Mesodermal cell (in vitro differentiated cells): ENCODE results near the gene LIN7C.
"Not testable (repeated sequence)": the region's sequence is repeated elsewhere in the genome, so short reads cannot be mapped to it uniquely, and the experiment has no call there.

ENCODE experiments used
- H3K27ac ChIP-seq: 2 replicates; pipeline ENCODE4 v1.7.0; 2013; ENCODE audit warnings: mild to moderate bottlenecking, low read depth, low read length, moderate library complexity; ENCODE audit not compliant: severe bottlenecking
- H3K36me3 ChIP-seq: 2 replicates; pipeline ENCODE4 v1.7.1; 2013; ENCODE audit warnings: mild to moderate bottlenecking, low read length, moderate library complexity; ENCODE audit not compliant: control insufficient read depth, insufficient read depth
- H3K4me1 ChIP-seq: one replicate; pipeline ENCODE4 v1.7.1; 2013; ENCODE audit warnings: mild to moderate bottlenecking, low read length; ENCODE audit not compliant: insufficient read depth, control insufficient read depth, poor library complexity, severe bottlenecking
- H3K4me3 ChIP-seq: 2 replicates; pipeline ENCODE4 v1.7.0; 2013; ENCODE audit warnings: low read length, control low read depth, mild to moderate bottlenecking; ENCODE audit not compliant: insufficient read depth, poor library complexity, severe bottlenecking; ENCODE audit errors: extremely low read depth
- H3K9me3 ChIP-seq: 2 replicates; pipeline ENCODE4 v1.7.1; 2013; ENCODE audit warnings: mild to moderate bottlenecking, low read length, moderate library complexity; ENCODE audit not compliant: control insufficient read depth
- WGBS, 2 experiments: methylation state at CpG; one replicate each; pipeline ENCODE4 v1.1.5; 2013; ENCODE audit warnings: missing lambda C conversion rate in 2 of 2; ENCODE audit not compliant: insufficient coverage in 2 of 2; 5-methylcytosine and 5-hydroxymethylcytosine counted together

LIN7C gene

DNA sequence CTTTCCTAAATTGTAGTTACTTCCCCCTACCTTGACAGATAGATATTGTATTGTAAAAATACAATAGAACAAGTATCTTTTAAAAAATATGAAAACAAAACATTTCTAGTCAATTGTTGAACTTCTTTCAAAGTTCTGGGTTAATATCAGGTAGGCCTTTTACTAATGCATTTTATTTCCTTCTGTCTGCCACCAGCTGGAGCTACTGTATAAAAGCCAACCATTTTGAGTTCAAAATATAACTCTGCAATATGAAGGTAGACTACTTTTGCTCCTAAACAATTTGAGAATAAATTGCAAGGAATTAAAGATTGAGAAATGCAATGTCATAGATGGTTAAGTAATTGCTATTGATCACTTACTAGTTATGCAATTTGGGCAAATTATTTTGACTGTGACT is 22.1 kb upstream of the LIN7C start:
- H3K4me1 ChIP-seq: no peaks in the 10 kb centered on the region
- H3K27ac ChIP-seq: no peak overlapping the region
- H3K9me3 ChIP-seq: no peaks in the 10 kb centered on the region
- no peaks in the 10 kb centered on the region for H3K36me3 ChIP-seq
- H3K4me3 ChIP-seq: no peak overlapping the region

DNA sequence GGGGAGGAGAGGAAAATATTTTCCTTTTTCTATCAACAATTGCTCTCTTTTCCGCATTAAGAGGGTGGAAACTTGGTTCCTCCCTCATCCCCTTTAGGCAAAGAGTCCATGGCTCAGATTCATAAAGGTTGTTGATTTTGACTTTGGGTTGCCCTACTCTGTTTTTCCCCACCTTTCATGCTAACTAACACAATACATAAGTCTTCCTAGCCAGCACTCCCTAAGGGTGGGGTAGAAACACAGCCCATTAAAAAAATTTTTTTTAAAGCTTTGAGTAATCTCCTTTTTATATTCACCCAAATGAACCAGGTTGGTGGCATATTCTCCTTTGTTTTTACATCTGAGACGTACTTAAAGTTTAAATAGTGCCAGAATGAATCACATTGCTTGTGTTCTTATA is 20.0 kb upstream of the LIN7C start:
- H3K36me3 ChIP-seq: no peaks in the 10 kb centered on the region
- H3K9me3 ChIP-seq: no peaks in the 10 kb centered on the region
- 67% methylated on average over 1 of the region's 2 CpGs; no CpG with 5 or more reads in 1 of the 2 experiments for WGBS, 2 experiments
- H3K27ac ChIP-seq: no peak overlapping the region
- peaks cover under 1% of the 10 kb centered on the region for H3K4me1 ChIP-seq
- H3K4me3 ChIP-seq: no peak overlapping the region

DNA sequence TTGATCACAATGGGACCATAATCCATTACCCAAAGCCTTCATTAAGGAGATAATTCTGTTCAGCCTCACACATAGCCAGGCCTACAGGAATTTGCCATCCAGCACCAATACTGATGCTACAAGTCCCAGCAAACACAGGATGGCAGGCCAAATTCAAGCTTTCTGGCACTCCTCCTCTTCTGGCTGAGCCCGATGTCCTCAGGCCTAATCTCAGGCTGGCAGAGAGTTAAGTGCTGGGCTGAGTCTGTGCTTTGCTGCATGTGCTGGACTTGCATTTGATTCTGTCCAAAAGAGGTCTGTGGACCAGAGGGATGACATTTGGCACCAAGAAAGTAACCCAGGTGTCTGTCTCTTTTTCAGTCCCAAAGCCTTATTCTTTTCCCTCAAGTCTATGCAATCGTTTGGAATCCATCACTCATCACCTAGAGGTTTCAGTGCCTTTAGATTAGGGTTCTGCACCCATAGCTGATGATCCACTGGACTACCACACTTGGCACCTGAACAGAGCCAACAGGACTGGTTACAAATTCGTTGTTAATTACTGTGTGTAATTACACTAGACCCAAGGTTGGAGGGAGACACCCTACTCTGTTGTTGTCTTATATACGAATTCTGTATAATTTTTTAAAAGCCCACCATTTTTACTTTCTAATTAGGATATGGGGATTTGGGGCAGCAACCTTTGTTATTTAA is 19.4 kb upstream of the LIN7C start:
- Histone ChIP-seq H3K36me3 (no peaks in the 10 kb centered on the region), H3K27ac (no peak overlapping the region), H3K4me1 (peaks cover 6% of the 10 kb centered on the region), H3K4me3 (no peak overlapping the region), H3K9me3 (no peaks in the 10 kb centered on the region)
- 87 to 88% methylated on average over 1 to 2 of the region's 4 CpGs for WGBS, 2 experiments

DNA sequence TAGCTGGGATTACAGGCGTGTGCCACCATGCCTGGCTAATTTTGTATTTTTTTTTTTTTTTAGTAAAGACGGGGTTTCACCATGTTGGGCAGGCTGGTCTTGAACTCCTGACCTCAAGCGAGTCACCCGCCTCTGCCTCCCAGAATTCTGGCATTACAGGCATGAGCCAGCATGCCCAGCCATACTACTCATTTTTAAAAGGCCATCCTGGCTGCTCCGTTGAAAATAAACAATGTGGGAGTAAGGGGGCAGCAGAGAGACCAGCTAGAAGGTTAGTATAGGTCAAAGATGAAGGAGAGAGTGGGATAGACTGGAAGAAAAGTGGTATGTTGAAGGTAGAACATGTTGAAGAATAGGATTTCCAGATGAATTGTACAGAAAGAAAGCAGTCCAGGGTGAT is 17.6 kb upstream of the LIN7C start:
- Histone ChIP-seq H3K27ac (no peak overlapping the region), H3K9me3 (no peaks in the 10 kb centered on the region), H3K36me3 (no peaks in the 10 kb centered on the region), H3K4me3 (no peak overlapping the region), H3K4me1 (peaks cover 6% of the 10 kb centered on the region)
- WGBS, 2 experiments: 20 to 100% methylated on average over 1 of the region's 5 CpGs

DNA sequence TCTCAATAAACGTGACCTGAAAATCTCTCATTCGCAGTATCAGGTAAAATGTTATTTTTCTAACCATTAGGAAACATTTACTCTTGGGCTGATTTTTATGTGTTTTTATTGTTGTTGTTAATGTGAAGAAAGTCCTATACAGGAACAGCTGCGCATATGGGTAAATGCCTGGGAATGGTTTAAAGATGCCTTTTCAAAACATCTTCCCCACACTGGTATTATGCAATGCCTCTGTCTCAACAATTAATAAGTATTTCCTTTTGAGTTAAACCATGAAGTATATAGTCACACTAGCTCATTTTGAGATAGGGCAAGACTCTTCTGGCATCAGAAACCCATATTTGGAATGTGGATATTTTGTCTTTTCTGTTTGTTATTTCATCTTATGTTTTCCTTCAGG is 13.7 kb upstream of the LIN7C start:
- H3K9me3 ChIP-seq: no peaks in the 10 kb centered on the region
- H3K4me3 ChIP-seq: no peak overlapping the region
- WGBS, 2 experiments: 100% methylated on average over 1 of the region's 3 CpGs; no CpG with 5 or more reads in 1 of the 2 experiments
- H3K36me3 ChIP-seq: no peaks in the 10 kb centered on the region
- H3K4me1 ChIP-seq: peaks cover 6% of the 10 kb centered on the region
- H3K27ac ChIP-seq: no peak overlapping the region

DNA sequence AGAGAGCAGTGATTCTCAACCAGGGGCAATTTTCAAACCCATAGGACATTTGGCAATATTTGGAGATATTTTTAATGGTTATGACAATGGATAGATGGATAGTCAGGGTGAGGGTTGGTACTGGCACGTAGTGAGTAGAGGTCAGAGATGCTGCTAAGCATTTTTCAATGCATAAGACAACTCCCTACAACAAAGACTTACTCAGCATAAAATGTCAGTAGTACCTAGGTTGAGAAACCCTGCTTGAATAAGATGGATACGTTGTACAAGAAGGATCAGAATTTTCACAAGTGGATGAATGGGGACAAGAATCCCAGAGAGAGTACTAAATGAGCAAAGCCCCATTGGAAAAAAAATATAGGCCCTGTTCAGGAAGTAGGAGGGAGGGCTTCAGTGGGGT is 11.9 kb upstream of the LIN7C start:
- Histone ChIP-seq H3K4me1 (peaks cover 6% of the 10 kb centered on the region), H3K27ac (no peak overlapping the region), H3K9me3 (peaks cover 3% of the 10 kb centered on the region), H3K36me3 (no peaks in the 10 kb centered on the region), H3K4me3 (no peak overlapping the region)
- WGBS, 2 experiments: 70 to 82% methylated on average over 1 of the region's 2 CpGs

DNA sequence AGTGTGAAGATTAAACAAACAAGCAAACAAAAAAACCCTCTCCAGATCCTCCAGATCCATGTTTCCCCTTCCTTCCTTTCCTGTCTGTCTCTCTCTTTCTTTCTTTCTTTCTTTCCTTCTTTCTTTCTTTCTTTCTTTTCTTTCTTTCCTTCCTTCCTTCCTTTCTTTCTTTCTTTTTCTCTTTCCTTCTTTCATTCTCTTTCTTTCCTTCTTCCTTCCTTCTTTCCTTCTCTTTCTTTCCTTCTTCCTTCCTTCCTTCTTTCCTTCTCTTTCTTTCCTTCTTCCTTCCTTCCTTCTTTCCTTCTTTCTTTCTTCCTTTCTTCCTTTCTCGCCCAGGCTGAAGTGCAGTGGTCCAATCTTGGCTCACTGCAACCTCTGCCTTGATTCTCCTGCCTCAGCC is 10.9 kb upstream of the LIN7C start:
- not testable (repeated sequence) for H3K4me1 ChIP-seq, H3K27ac ChIP-seq, H3K36me3 ChIP-seq, H3K4me3 ChIP-seq, H3K9me3 ChIP-seq
- no CpG with 5 or more reads among the region's 1 CpG for WGBS, 2 experiments

DNA sequence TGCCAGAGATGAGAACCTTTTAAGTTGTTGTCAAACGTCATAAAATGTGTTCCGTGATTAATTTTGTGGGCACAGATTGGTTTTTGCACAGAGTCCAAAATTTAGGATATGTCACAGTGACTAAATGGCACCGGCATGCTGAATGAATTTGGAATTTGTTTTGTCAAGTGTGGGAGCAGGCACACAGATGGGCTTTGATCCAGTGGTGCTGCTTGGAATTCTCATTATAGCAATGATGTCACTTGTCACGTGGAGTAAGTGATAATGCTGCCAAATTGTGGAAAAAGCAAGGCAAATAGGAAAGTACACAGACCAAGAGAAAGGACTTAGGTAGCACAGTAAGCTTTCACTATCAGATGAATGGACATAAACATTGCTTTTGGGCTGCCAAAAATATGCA is 8.0 kb upstream of the LIN7C start:
- H3K4me3 ChIP-seq: no peak overlapping the region
- H3K4me1 ChIP-seq: no peaks in the 10 kb centered on the region
- WGBS, 2 experiments: 91 to 97% methylated on average over 4 of the region's 4 CpGs
- H3K36me3 ChIP-seq: no peaks in the 10 kb centered on the region
- peaks cover 3% of the 10 kb centered on the region for H3K9me3 ChIP-seq
- no peak overlapping the region for H3K27ac ChIP-seq

DNA sequence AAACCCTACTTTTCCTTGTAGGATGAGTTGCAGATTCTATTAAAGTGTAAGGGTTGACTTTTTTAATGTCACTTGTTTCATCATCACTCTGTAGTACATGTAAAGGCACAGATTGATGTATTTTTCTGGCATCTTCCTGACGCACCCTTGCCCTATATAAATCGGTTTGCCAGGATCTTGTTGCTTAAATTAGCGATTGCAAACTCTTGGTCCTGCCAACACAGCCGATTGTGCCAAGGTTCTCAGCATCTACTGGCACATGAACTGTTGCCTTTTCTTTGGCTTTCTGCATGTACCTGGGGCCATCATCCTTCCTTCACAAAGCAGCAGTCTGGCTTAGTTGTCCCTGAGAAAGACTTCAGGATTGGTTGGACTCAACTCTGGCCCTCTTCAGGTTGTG is 7.5 kb upstream of the LIN7C start:
- Histone ChIP-seq H3K27ac (no peak overlapping the region), H3K4me3 (no peak overlapping the region), H3K4me1 (no peaks in the 10 kb centered on the region), H3K9me3 (peaks cover 3% of the 10 kb centered on the region), H3K36me3 (no peaks in the 10 kb centered on the region)
- WGBS, 2 experiments: 86 to 93% methylated on average over 4 of the region's 4 CpGs

DNA sequence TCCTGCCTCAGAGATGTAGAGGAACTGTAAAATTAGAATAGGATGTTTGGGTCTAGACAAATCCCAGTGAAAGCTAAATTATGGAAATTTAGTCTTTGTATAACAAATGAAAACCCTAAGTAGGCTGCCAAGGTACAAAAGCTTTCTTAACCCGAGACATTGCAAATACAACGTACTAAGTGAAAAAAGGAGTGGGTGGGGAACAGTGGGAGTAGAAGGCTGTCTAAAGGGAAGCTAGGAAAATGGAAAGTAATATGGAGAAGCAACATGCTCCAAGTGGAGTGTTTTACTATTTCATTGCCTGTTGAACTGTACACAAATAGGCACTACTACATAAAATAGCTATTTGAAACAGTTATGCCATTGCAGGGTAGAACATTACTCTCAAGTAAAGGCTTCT is 6.8 kb upstream of the LIN7C start:
- Histone ChIP-seq H3K4me3 (no peak overlapping the region), H3K4me1 (no peaks in the 10 kb centered on the region), H3K27ac (no peak overlapping the region), H3K36me3 (no peaks in the 10 kb centered on the region), H3K9me3 (peaks cover 3% of the 10 kb centered on the region)
- WGBS, 2 experiments: 87 to 100% methylated on average over 2 of the region's 2 CpGs

DNA sequence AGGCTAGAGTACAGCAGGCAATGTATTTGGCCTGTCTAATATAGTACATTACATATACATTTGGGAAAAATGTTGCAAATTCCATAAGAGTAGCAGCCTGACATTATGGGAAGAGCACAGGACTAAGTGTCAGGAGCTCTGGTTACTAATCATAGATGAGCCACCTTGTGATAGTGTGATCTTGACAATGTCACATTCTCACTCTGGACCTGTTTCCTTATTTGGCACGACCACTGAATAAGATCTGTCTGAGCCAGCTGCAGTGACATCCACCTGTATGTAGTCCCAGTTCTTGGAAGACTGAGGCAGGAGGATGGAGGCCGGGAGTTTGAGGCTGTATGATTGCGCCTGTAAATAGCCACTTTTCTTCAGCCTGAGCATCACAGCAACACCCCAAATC is 5.7 kb upstream of the LIN7C start:
- WGBS, 2 experiments: 87 to 100% methylated on average over 1 to 3 of the region's 3 CpGs
- H3K4me1 ChIP-seq: no peaks in the 10 kb centered on the region
- H3K4me3 ChIP-seq: no peak overlapping the region
- H3K36me3 ChIP-seq: no peaks in the 10 kb centered on the region
- no peak overlapping the region for H3K27ac ChIP-seq
- H3K9me3 ChIP-seq: peaks cover 3% of the 10 kb centered on the region
